Stimulated activated naive CD4-positive, alpha-beta T cell (primary cell): ENCODE results near the gene PRUNE1.

Source experiments
- DNase-seq, 6 experiments: peaks; one replicate each; lab custom pipeline; 2025; lab: John Stamatoyannopoulos, UW

Gene PRUNE1

GRCh38 chr1:150976879-150977694, 31.2 kb upstream of the PRUNE1 start:
- DNase-seq: peak; percentile 17 to 66 (median 36)

GRCh38 chr1:150979092-150980056, 28.9 kb upstream of the PRUNE1 start:
- DNase-seq: peak; percentile 69 to 93 (median 84)

GRCh38 chr1:150981177-150981804, 27.0 kb upstream of the PRUNE1 start:
- DNase-seq: no peak

GRCh38 chr1:150981805-150982712, 26.2 kb upstream of the PRUNE1 start, which contains the start of gene ANXA9:
Gene ANXA9 (plus strand): TSS chr1:150982292. CDS start chr1:150983106, 814 bp downstream.
- no peak for DNase-seq

- no peak for DNase-seq
These were observed 22.9 kb upstream of the PRUNE1 start for GRCh38 chr1:150985179-150985825.

GRCh38 chr1:150987924-150988323, 20.3 kb upstream of the PRUNE1 start:
- no peak for DNase-seq

GRCh38 chr1:150992626-150993025, 15.6 kb upstream of the PRUNE1 start:
- no peak for DNase-seq

- no peak for DNase-seq
These were observed 14.0 kb upstream of the PRUNE1 start for GRCh38 chr1:150994248-150994647.

- no peak for DNase-seq
These were observed 12.8 kb upstream of the PRUNE1 start for GRCh38 chr1:150995460-150995859.

- peak in 4 of 6 experiments; percentile 21 to 39 (median 36) for DNase-seq
These were observed 12.4 kb upstream of the PRUNE1 start for GRCh38 chr1:150995896-150996295.

- DNase-seq: no peak
These were observed 10.9 kb upstream of the PRUNE1 start for GRCh38 chr1:150997126-150997872.

- DNase-seq: no peak
These were observed 10.3 kb upstream of the PRUNE1 start for GRCh38 chr1:150997949-150998348.

GRCh38 chr1:150999051-150999674, 9.1 kb upstream of the PRUNE1 start:
- no peak for DNase-seq

- DNase-seq: no peak
These were observed 8.3 kb upstream of the PRUNE1 start for GRCh38 chr1:150999926-151000325.

GRCh38 chr1:151000408-151000807, 7.8 kb upstream of the PRUNE1 start:
- no peak for DNase-seq

GRCh38 chr1:151001602-151002001, 6.6 kb upstream of the PRUNE1 start:
- no peak for DNase-seq

- no peak for DNase-seq
These were observed 6.2 kb upstream of the PRUNE1 start for GRCh38 chr1:151002051-151002450.

GRCh38 chr1:151002611-151003010, 5.6 kb upstream of the PRUNE1 start:
- no peak for DNase-seq

GRCh38 chr1:151003180-151003579, 5.1 kb upstream of the PRUNE1 start:
- peak in 2 of 6 experiments; percentile 12 to 17 for DNase-seq
